OCI-LY3 (cell line): ENCODE measurements around the gene NYNRIN.
"Not testable (repeated sequence)": the region's sequence is repeated elsewhere in the genome, so short reads cannot be mapped to it uniquely, and the experiment has no call there.

ENCODE experiments used
- H2AFZ ChIP-seq: fragments of 200-600, 300-600 bp; shearing (Covaris generic); 2 replicates; pipeline ENCODE4 v1.6.0; 2014; ENCODE audit warnings: antibody characterized with exemption, low read depth, low read length
- H3K27ac ChIP-seq: fragments of 200-600, 300-600 bp; sonication (generic); 2 replicates; pipeline ENCODE4 v1.5.1; 2014; ENCODE audit warnings: mild to moderate bottlenecking, low read length, moderate library complexity, mixed read lengths
- H3K27me3 ChIP-seq: fragments of 200-600, 300-600 bp; sonication (generic); 2 replicates; pipeline ENCODE4 v1.6.1; 2014; ENCODE audit warnings: low read depth, low read length, mixed read lengths
- H3K36me3 ChIP-seq: fragments of 200-600, 300-600 bp; sonication (generic); replicated peaks from 2 replicates; pipeline ENCODE3; 2014; ENCODE audit warnings: low read depth, low read length, mixed read lengths
- H3K4me1 ChIP-seq: fragments of 300-600, 200-600 bp; sonication (generic); 2 replicates; pipeline ENCODE4 v1.6.1; 2014; ENCODE audit warnings: low read length, mixed read lengths
- H3K4me2 ChIP-seq: fragments of 200-600, 300-600 bp; sonication (generic); 2 replicates; pipeline ENCODE4 v1.6.1; 2014; ENCODE audit warnings: low read length, mixed read lengths
- H3K4me3 ChIP-seq: fragments of 300-600, 200-600 bp; sonication (generic); 2 replicates; pipeline ENCODE4 v1.5.1; 2014; ENCODE audit warnings: antibody characterized with exemption, mild to moderate bottlenecking, low read length, moderate library complexity
- H3K79me2 ChIP-seq: fragments of 300-600, 200-600 bp; shearing (Covaris generic); 2 replicates; pipeline ENCODE4 v1.6.1; 2014; ENCODE audit warnings: mild to moderate bottlenecking, low read length, mixed read lengths
- H3K9ac ChIP-seq: fragments of 300-600, 200-600 bp; shearing (Covaris generic); 2 replicates; pipeline ENCODE4 v1.6.0; 2014; ENCODE audit warnings: mild to moderate bottlenecking, low read length, moderate library complexity
- H3K9me3 ChIP-seq: fragments of 200-600, 300-600 bp; shearing (Covaris generic); 2 replicates; pipeline ENCODE4 v1.6.1; 2014; ENCODE audit warnings: low read length, mixed read lengths; ENCODE audit not compliant: insufficient read depth
- H4K20me1 ChIP-seq: fragments of 200-600, 300-600 bp; sonication (generic); 2 replicates; pipeline ENCODE4 v1.6.1; 2016; ENCODE audit warnings: low read length, mixed read lengths; ENCODE audit not compliant: insufficient read depth
- EZH2phosphoT487 ChIP-seq: fragments of 200-600 bp; shearing (Covaris generic); IDR thresholded peaks from 2 replicates; pipeline ENCODE4 v1.6.1; 2018; ENCODE audit warnings: antibody characterized with exemption, mixed run types, low read depth
- TF ChIP-seq, protein P1 (sequence below): fragments of 200-600, 300-600 bp; sonication (generic); IDR thresholded peaks from 2 replicates; pipeline ENCODE4 v1.5.1; 2014; ENCODE audit warnings: antibody characterized with exemption, low read length, low read depth

Gene NYNRIN

DNA sequence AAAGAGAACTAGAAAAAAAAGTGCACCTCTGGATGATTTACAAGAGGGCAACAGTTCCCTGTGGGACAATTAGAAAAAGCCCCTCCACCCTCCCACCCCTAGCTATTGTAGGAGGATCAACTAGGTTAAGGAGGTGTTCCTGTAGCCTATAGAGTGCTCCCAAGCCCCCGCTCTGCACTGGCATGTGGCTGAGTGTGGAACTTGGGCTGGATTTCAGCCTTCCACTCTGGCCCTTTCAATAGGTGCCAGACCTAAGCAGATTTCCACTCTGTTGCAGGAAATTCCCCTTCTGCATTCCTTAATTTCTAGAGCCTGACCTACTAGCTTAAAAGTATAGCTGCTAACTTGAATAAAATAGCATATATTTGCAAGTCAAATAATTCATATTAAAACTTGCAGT, 28.1 kb upstream of the NYNRIN start:
- peaks cover 6% of the 10 kb centered on the region for H3K4me1 ChIP-seq

DNA sequence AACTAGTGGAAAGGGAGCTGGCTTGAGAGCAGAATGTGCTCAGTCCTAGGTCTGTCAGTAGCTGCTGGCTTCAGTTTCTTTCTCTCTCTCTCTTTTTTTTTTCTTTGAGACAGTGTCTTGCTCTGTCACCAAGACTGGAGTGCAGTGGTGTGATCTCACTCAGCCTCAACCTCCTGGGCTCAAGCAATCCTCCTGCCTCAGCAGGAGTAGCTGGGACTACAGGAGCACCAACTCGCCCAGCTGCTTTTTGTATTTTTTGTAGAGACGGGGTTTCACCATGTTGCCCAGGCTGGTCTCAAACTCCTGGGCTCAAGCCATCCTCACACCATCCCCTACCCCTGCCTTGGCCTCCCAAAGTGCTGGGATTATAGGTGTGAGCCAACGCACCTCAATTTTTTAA, 27.2 kb upstream of the NYNRIN start:
- H3K27me3 ChIP-seq, H3K4me1 ChIP-seq, H3K27ac ChIP-seq, H3K9ac ChIP-seq, H3K79me2 ChIP-seq, H4K20me1 ChIP-seq, H3K4me3 ChIP-seq, H3K4me2 ChIP-seq, H3K9me3 ChIP-seq, H2AFZ ChIP-seq: not testable (repeated sequence)
- peaks cover 13% of the 10 kb centered on the region for H3K36me3 ChIP-seq

More for the DNA sequence above, 28.1 kb upstream of the NYNRIN start:
- Histone ChIP-seq H3K79me2 (no peaks in the 10 kb centered on the region), H4K20me1 (no peaks in the 10 kb centered on the region), H3K9me3 (no peaks in the 10 kb centered on the region), H3K36me3 (peaks cover 10% of the 10 kb centered on the region), H3K27me3 (no peaks in the 10 kb centered on the region), H3K4me2 (no peak overlapping the region), H3K4me3 (no peak overlapping the region), H3K9ac (no peak overlapping the region), H3K27ac (no peak overlapping the region), H2AFZ (no peak overlapping the region)
- TF ChIP-seq EZH2phosphoT487: no peak
- TF ChIP-seq, protein P1, sequence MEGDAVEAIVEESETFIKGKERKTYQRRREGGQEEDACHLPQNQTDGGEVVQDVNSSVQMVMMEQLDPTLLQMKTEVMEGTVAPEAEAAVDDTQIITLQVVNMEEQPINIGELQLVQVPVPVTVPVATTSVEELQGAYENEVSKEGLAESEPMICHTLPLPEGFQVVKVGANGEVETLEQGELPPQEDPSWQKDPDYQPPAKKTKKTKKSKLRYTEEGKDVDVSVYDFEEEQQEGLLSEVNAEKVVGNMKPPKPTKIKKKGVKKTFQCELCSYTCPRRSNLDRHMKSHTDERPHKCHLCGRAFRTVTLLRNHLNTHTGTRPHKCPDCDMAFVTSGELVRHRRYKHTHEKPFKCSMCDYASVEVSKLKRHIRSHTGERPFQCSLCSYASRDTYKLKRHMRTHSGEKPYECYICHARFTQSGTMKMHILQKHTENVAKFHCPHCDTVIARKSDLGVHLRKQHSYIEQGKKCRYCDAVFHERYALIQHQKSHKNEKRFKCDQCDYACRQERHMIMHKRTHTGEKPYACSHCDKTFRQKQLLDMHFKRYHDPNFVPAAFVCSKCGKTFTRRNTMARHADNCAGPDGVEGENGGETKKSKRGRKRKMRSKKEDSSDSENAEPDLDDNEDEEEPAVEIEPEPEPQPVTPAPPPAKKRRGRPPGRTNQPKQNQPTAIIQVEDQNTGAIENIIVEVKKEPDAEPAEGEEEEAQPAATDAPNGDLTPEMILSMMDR: no peak

DNA sequence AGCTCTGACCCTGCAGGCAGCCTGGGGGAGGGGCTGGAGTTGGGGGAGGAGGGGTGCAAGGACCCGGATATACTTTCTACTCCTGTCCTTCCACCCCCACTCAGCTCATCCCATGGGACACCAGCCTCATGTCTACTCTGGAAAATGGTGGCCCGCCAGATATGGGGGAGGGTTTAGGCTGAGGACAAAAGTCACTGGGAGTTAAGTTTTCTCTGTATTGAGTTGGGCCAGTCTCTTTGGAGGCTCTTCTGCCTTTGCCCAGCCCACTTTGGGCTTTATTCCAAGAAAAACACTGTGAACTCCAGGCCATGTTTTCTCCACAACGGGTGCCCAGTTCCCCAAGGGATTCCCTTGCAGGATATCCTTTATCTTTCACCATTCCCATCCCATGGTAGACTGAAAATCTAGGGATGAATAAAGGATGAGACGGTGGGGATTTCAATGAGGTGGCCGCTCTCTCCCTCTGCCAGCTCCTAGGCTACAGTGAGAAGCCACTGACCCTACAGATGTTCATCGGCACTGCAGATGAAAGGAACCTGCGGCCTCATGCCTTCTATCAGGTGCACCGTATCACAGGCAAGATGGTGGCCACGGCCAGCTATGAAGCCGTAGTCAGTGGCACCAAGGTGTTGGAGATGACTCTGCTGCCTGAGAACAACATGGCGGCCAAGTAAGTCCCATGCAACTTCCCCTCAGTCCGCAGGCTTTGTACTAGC, 25.9 kb upstream of the NYNRIN start:
- Histone ChIP-seq H3K27me3 (no peaks in the 10 kb centered on the region), H3K4me2 (no peak overlapping the region), H3K4me3 (no peak overlapping the region), H3K9ac (no peak overlapping the region), H2AFZ (no peak overlapping the region), H3K27ac (no peak overlapping the region), H3K36me3 (peaks cover 13% of the 10 kb centered on the region), H3K79me2 (no peaks in the 10 kb centered on the region), H4K20me1 (no peaks in the 10 kb centered on the region), H3K4me1 (peaks cover 4% of the 10 kb centered on the region; the same call in 1 of the 2 replicates), H3K9me3 (no peaks in the 10 kb centered on the region)
- no peak for TF ChIP-seq EZH2phosphoT487
- TF ChIP-seq, protein P1: no peak

- H3K79me2 ChIP-seq: no peaks in the 10 kb centered on the region
- H3K27me3 ChIP-seq: no peaks in the 10 kb centered on the region
- no peak overlapping the region for H3K27ac ChIP-seq
- H3K9me3 ChIP-seq: no peaks in the 10 kb centered on the region
- H3K4me2 ChIP-seq: no peak overlapping the region
- H4K20me1 ChIP-seq: no peaks in the 10 kb centered on the region
- no peak for TF ChIP-seq EZH2phosphoT487
- H3K4me3 ChIP-seq: no peak overlapping the region
- H2AFZ ChIP-seq: no peak overlapping the region
- no peak overlapping the region for H3K9ac ChIP-seq
- H3K36me3 ChIP-seq: peaks cover 13% of the 10 kb centered on the region
- peaks cover 7% of the 10 kb centered on the region for H3K4me1 ChIP-seq
These were observed 22.2 kb upstream of the NYNRIN start for GRCh38 chr14:24376448-24377070.

DNA sequence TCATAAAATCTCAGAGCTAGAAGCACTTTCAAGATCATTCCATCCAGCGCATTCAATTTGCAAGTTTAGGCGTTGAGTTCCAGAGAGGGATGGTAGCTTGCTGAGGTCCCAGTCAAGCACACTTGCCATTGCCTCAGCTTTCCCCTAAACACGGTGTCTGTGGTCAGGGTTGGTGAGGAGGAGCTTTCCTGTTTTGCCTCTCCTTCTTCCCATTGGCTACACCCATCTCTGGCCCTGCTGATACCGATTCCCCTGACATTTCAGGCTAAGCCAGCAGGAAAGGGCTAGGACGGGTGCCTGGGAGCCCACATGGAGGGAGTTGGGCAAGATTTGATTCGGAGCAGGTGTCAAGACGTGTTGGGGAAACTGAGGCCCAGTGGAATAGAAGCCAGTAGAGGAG, 21.7 kb upstream of the NYNRIN start:
- H3K4me1 ChIP-seq: peaks cover 10% of the 10 kb centered on the region
- no peaks in the 10 kb centered on the region for H4K20me1 ChIP-seq
- no peak overlapping the region for H3K9ac ChIP-seq
- H3K36me3 ChIP-seq: peaks cover 13% of the 10 kb centered on the region
- H2AFZ ChIP-seq: no peak overlapping the region
- H3K27ac ChIP-seq: no peak overlapping the region
- no peaks in the 10 kb centered on the region for H3K27me3 ChIP-seq
- no peaks in the 10 kb centered on the region for H3K9me3 ChIP-seq
- H3K4me2 ChIP-seq: no peak overlapping the region
- H3K4me3 ChIP-seq: no peak overlapping the region
- TF ChIP-seq, protein P1: no peak
- TF ChIP-seq EZH2phosphoT487: no peak
- H3K79me2 ChIP-seq: no peaks in the 10 kb centered on the region
